NCI-H187 (cell line): ENCODE data around the gene DPYSL3.
A peak's percentile ranks its signal among the peaks of the same experiment; 100 is the strongest.

Source experiments
- DNase-seq, 2 experiments: peaks; one replicate each; lab custom pipeline; 2025; lab: John Stamatoyannopoulos, UW

Gene DPYSL3

DNA sequence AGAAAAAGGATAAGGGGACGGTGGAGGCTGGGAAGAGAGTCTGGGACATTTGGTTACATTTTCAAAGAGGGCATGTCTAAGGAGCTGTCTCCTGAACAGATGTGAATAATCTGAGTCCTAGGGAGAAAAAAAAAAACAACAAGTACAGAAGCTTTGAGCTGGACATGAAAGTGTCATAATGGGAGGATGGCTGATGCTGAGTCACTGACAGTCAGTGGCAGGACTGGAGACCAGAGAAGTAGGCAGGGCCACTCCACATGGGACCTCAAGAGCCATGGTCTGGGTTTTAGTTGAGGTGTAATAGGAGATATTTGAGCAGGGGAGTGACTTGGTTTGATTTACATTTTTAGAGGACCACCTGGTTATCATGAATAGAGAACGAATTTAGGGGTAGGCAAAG, 70.6 kb downstream of the DPYSL3 start:
- DNase-seq: no peak

- no peak for DNase-seq
These were observed 72.7 kb downstream of the DPYSL3 start for GRCh38 chr5:147437161-147437596.

- no peak for DNase-seq
These were observed 73.3 kb downstream of the DPYSL3 start for GRCh38 chr5:147436596-147436995.

GRCh38 chr5:147434049-147434448, 75.8 kb downstream of the DPYSL3 start:
- DNase-seq: no peak

GRCh38 chr5:147432323-147432722, 77.5 kb downstream of the DPYSL3 start:
- DNase-seq: no peak

DNA sequence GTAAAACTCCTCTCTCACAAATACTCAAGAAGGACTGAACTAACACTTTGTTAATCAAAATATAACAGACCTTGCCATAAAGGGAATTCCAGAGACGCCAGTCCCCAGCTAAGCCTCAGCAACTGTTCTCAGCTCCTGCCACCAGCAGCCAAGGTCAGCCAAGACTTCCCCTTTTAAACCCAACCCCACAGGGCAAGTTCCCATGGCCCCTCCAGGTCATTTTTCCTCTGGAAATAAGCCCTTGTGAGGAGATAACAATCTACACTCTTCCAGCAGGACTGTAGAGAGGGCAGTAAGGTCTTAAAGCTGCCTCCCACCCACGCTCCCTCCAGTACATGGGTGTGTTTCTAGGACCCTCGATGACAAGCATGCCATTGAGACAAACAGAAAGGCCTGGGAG, 78.3 kb downstream of the DPYSL3 start:
- no peak for DNase-seq

GRCh38 chr5:147430628-147431027, 79.2 kb downstream of the DPYSL3 start:
- DNase-seq: no peak

GRCh38 chr5:147427521-147428401, 82.1 kb downstream of the DPYSL3 start:
- DNase-seq: no peak

DNA sequence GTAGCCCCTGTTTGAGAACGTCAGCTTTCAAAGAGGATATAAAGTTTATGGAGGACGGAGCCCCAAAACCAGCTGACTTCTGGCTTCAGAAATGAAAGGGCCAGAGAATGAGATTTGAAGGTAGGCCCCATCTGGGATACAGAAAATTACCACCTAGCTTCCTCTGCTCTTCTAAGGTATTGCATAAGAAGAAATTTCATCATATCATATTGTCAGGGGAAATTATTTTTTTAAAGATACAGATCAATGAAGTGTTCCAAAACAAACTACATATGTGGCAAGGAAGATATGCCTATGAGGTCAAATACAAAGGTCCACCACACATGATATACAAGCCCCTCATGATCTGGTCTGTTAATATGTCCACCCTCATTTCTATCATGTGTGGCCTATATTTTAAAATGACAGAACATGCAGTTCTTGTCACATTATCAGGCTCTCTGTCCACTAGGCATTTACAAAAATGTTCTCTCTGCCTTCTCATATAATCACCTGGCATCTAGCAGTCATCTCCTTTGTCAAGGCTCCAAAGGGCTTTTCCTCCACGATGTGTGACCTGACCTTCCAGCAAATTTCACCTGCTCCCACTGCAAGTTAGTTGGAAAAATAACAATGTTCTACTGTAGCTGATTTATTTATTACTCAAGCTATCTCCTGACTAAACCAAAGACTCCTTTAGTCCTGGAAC, 83.1 kb downstream of the DPYSL3 start:
- no peak for DNase-seq

- DNase-seq: no peak
These were observed 91.3 kb downstream of the DPYSL3 start for GRCh38 chr5:147418613-147419012.

DNA sequence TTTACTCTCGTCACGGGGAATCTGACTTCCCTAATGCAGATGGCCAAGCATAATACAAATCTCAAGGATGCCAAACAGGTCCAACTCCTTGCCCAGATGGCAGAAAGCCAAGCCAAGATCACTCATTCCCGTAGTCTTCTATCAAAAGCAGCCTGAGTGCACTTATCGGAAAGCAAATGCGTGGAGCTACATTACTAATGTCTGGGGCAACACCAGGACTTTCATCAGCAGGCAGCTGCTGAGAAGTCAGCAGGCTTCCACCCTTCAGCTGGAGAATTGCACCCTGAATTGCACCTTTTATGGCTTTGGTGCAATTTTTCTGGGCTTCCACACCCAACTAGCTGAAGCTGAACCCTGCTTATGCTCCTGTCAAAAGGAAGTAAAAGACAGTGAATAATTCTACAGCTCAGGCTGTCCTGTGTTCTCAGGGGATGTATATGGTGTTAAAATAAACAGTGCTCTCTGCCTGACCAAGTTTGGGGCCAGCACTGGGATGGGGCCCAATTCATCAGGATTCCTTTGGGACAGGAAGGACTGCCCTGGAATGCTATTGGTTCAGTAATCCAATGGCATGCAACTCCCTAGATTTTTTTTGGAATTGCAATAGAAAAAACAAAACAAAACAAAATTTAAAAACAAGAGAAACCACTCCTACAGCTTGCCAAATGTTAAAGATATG, 92.6 kb downstream of the DPYSL3 start:
- peak; percentile 38 to 76 for DNase-seq

DNA sequence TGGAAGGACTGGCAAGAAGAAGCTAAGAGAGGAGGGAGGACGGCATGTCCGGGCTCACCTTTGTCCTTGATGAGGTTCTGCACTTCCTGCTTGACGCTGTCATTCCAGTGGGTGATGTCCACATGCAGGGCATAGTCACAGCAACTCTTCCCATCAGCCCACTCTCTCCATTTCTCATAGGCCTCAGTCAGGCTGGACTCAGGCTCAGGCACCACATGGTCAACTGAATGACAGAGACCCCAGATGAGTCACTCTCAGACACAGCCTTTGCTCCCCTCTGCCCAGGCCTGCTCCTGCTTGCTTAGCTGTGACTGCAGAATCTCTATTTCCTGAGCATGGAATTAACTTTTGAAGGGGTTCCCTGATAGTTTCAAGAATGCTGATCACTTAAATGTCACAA, 94.2 kb downstream of the DPYSL3 start:
- no peak for DNase-seq

DNA sequence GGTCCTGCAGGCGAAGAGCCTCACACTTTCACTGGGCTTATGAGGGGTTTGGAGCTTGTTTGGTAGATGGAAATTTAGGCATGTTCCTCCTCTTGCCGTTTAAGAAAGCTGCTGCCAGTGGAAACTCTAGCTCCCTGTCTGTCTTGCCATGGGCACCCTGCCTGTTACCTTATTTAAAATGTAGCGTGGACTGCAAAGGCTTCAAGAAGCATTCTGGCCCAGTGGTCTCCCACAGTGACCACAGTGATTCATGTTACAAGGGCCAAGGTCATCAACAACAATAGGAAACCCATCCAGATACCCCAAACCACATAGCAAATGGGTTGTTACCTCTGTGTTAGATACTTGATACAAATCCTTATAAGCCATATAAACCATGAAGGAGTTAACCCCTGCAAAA, 96.6 kb downstream of the DPYSL3 start:
- no peak for DNase-seq

DNA sequence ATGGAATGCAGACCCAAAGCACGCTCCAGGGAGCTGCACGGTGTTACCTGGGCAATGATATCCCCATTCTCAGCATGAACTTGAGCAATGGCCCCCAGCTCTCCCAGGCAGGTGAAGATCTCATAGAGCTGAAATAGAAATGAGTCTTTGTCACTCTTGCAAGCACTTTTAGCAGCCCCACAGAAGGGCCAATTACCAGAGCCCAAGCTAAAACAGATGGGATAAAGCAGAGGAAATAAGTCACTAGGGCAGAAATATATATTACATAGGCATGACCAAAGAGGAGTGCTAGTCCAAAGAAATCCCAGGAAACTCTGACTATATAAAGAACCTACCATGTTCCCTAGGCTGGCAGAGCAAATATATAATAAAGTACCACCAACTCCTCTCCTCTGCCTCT, 97.3 kb downstream of the DPYSL3 start:
- DNase-seq: no peak

DNA sequence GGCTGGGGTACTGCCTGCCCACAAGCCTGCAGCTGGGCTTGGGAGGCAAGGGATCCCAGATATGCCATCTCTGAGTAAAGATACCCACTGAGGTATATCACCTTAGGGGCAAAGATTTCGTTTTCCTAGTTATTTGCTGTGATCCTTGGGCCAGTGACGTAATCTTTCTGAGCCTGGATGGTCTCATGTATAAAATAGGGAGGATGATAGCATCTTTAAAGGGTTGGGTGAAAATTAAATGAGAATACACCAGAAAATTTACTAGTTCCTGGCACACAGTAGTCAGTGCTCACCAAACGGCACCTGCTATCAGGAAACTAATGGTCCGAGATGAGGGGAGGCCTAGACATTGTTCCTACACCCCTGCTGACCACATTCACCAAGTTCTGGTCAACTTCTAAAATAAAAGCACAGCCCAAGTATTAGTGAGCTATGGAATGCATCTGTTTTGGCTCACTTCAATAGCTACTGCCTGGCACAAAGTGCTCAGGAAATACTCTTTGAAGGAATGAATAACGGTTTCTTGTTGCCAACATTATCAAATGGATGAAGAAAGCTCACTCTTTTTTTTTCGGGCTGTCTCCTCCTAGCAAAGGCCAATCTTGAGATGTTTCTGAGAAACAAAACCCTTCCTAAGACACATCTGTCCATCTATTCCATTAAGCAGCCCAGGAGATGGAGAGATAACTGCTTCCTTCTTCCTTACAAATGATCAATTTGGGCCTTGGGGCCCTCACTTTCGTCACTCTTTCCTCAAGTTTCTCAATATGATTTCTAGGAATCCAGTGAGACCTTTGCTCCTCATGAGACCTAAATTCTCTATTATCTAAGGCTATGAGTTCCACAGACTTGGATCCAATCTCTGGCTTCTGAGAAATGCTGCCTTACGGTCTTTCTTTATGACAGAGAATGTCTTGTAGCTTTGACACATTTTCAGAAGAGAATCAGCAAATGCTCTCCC, 98.2 kb downstream of the DPYSL3 start:
- no peak for DNase-seq

GRCh38 chr5:147410496-147411358, 99.1 kb downstream of the DPYSL3 start:
- DNase-seq: no peak

GRCh38 chr5:147408980-147409379, 100.9 kb downstream of the DPYSL3 start:
- DNase-seq: no peak

DNA sequence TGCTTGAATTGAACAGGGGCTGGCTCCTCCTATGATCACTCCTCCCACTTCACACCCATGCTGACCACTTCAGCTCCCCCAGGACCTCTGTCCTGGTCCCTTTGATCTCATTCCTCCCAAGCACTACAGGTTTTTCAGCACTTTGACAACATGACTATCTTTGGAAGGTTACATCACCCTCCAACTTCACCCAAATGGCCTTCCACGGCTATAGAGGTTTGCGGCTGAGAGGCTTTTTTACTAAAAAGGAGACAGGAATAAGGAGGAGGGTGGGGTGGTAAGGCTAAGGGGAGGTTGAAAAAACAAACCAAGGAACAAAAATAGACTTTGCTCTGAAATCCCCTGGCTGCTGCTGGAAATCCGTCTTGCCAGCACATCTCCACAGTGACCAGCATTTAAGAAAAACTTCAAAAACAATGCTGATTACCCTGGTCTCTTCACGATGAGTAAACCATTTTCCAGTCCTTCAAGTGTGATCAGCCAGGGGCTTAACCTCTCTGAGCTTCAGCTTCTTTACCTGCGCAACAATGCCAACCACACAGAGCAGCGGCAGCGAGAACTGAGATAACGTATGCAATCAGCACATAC, 102.7 kb downstream of the DPYSL3 start:
- DNase-seq: no peak

DNA sequence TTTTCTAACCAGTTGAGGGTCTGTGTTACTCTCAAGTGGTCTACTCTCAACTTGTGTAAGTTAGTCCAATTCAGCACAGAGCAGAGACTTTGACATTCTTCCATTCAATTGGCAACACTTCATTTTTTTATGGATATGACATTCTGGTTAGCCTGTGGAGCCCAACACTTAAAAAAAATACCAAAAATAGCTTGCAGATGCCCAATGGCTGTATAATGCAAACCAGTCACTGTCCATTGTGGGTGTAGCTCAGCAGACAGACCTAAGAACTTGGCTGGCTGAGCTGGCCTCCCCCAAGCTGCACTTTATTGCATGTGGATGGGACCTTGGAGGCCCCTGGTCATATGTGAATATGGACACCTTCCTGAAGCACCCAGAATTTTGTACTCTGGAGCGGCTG, 103.2 kb downstream of the DPYSL3 start:
- DNase-seq: no peak

DNA sequence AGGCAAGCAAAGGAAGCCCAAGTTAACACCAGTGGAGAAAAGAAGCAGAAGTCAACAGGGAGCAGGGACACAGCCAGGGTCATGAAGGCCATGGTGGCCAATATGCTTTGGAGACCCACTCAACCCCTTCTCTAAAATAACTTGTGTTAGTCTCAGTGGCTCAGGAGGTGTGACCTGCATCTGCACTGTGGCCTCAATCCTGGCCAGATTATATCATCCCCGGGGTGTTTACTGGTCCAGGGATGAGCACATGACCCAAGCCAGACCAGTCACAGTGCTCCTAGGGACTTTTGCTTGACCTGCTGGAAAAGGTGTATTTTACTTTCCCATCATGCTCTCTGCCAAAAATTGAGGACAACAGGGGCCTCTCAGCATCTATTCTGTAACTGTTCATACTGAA, 105.2 kb downstream of the DPYSL3 start:
- DNase-seq: no peak
